Measurements from ENCODE around the gene SCAF1.

DNA sequence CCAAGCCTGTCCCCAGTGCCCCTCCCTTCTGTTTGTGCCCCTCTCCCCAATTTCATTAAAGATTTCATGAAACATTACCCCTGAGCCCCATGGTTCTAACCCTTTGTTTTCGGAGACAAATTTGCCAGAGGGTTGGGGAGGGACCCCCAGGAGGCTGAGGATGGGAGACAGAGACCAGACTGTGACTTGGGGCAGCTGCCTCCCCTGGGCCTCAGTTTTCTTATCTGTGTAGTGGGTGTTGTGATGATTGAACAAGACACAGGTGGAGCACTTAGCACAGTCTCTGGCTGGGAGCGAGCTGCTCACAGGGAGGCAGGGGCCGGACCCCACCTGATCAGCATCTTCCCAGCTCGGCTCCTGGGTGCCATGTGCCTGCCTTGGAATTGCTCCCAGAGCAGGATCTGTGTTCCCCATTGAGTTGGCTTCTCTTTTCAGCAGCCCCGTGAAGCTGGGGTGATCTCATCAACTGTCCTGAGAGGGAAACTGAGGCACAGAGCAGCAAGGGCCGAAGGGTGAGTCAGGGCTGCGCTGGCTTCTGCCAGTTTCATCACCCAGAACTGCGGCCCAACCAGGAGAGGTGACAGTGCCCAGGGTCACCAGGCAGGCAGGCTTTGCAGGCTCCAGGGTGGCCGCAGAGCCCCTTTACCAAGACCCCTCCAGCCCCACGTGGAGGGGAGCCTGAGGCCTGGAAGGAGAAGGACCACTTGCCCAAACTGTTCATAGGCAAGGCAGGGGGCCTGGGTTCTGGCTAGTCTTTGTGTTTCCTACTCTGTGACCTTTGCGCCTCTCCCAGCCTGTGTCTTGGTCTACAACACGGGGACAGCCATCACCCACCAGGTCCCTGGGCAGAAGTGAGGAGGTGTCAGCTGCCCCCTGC, 16.8 kb downstream of the SCAF1 start:
- TF ChIP-seq, protein P1, sequence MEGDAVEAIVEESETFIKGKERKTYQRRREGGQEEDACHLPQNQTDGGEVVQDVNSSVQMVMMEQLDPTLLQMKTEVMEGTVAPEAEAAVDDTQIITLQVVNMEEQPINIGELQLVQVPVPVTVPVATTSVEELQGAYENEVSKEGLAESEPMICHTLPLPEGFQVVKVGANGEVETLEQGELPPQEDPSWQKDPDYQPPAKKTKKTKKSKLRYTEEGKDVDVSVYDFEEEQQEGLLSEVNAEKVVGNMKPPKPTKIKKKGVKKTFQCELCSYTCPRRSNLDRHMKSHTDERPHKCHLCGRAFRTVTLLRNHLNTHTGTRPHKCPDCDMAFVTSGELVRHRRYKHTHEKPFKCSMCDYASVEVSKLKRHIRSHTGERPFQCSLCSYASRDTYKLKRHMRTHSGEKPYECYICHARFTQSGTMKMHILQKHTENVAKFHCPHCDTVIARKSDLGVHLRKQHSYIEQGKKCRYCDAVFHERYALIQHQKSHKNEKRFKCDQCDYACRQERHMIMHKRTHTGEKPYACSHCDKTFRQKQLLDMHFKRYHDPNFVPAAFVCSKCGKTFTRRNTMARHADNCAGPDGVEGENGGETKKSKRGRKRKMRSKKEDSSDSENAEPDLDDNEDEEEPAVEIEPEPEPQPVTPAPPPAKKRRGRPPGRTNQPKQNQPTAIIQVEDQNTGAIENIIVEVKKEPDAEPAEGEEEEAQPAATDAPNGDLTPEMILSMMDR (IDR thresholded peaks at IDR 0.05 in 2 of 3, conservative IDR thresholded peaks at IDR 0.05 in 1 of 3; ENCODE audit: insufficient read depth in 2 of 3, low read depth in 1 of 3, low read length in 3 of 3): no peak
- TF ChIP-seq ARID2 (IDR thresholded peaks at IDR 0.05) (no peak), GATA2 (CRISPR knock-in tag; IDR thresholded peaks at IDR 0.05) (no peak), MEF2A (IDR thresholded peaks at IDR 0.05; ENCODE audit: control insufficient read depth, low read depth, low read length) (no peak), ZNF785 (CRISPR knock-in tag; IDR thresholded peaks at IDR 0.05) (no peak), MTF1 (CRISPR knock-in tag; IDR thresholded peaks at IDR 0.05; ENCODE audit: borderline replicate concordance) (no peak), SRSF3 (IDR thresholded peaks at IDR 0.05; ENCODE audit: insufficient read depth, low read length) (no peak), HIVEP1 (CRISPR knock-in tag; IDR thresholded peaks at IDR 0.05) (no peak), TRIM28 (IDR thresholded peaks at IDR 0.05) (no peak), NR2C1 (IDR thresholded peaks at IDR 0.05) (no peak), NR2C1 (tag; IDR thresholded peaks at IDR 0.05) (no peak)
- TF ChIP-seq, protein P2, sequence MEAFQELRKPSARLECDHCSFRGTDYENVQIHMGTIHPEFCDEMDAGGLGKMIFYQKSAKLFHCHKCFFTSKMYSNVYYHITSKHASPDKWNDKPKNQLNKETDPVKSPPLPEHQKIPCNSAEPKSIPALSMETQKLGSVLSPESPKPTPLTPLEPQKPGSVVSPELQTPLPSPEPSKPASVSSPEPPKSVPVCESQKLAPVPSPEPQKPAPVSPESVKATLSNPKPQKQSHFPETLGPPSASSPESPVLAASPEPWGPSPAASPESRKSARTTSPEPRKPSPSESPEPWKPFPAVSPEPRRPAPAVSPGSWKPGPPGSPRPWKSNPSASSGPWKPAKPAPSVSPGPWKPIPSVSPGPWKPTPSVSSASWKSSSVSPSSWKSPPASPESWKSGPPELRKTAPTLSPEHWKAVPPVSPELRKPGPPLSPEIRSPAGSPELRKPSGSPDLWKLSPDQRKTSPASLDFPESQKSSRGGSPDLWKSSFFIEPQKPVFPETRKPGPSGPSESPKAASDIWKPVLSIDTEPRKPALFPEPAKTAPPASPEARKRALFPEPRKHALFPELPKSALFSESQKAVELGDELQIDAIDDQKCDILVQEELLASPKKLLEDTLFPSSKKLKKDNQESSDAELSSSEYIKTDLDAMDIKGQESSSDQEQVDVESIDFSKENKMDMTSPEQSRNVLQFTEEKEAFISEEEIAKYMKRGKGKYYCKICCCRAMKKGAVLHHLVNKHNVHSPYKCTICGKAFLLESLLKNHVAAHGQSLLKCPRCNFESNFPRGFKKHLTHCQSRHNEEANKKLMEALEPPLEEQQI (IDR thresholded peaks at IDR 0.05): no peak

Data from K562 (cell line).